Left lung (tissue), 10 donors: ENCODE results near the gene MTSS2. TPM values are rescaled to one million over a fixed set of nuclear protein-coding genes. Genes with fewer than 3 reads are reported as not detected.
"Not testable (repeated sequence)": the region's sequence is repeated elsewhere in the genome, so short reads cannot be mapped to it uniquely, and the experiment has no call there.

ENCODE experiments used
- ATAC-seq: fragments of 200-7000 bp; cut with Tn5 transposase; one replicate; pipeline ENCODE4 v1.9.1; 2020; ENCODE audit warnings: moderate library complexity
- DNase-seq, 4 donors: peaks; one replicate each; pipeline ENCODE4 v3.0.0-alpha.2; 2013 to 2020
- H3K27ac ChIP-seq, 2 donors: fragments of 200-600 bp; sonication (generic) in 1 of 2; one replicate each; pipeline versions ENCODE4 v1.5.0 to v1.8.0; 2020 to 2021
- H3K27me3 ChIP-seq, 2 donors: fragments of 200-600 bp; sonication (generic) in 1 of 2; one replicate each; pipeline versions ENCODE4 v1.5.0 to v1.8.0; 2020 to 2021
- H3K36me3 ChIP-seq, 2 donors: fragments of 200-600 bp; sonication (generic) in 1 of 2; one replicate each; pipeline versions ENCODE4 v1.5.0 to v1.8.0; 2020 to 2021
- H3K4me1 ChIP-seq, 2 donors: fragments of 200-600 bp; one replicate each; pipeline ENCODE4 v1.8.0; 2021
- H3K4me3 ChIP-seq, 2 donors: fragments of 200-600 bp; sonication (generic) in 1 of 2; one replicate each; pipeline versions ENCODE4 v1.5.0 to v1.8.0; 2020 to 2021; ENCODE audit warnings: mild to moderate bottlenecking in 1 of 2
- H3K9me3 ChIP-seq, 2 donors: fragments of 200-600 bp; sonication (generic) in 1 of 2; one replicate each; pipeline versions ENCODE4 v1.5.0 to v1.8.0; 2020 to 2021
- intact Hi-C, 2 donors: fragments of 100-400 bp; cut with DNase I; formaldehyde crosslinking; loops; one replicate each; pipeline versions ENCODE4 v1.11.2 to v1.14.2; 2022
- polyA plus RNA-seq, 6 donors: library from polyadenylated mRNA; unstranded; fragments of 120-200 nt; gene quantifications; one replicate each; pipeline ENCODE4 v1.2.1, GENCODE V29; 2013; ENCODE audit not compliant: insufficient read length in 6 of 6
- total RNA-seq, 2 donors: library from RNA; stranded (reverse); fragmentation: NEBNext Ultra II Directional; extraction: Animal tissue kit (Norgen Biotek cat#: 25700); gene quantifications; one replicate each; pipeline ENCODE4 v1.2.1, GENCODE V29; 2021
- TF ChIP-seq, protein P1 (sequence below), 2 donors: fragments of 200-600 bp; sonication (generic) in 1 of 2; IDR thresholded peaks; one replicate each; pipeline versions ENCODE4 v1.5.0 to v1.8.0; 2021; ENCODE audit warnings: antibody characterized with exemption in 2 of 2
- donor health status: DM: no; HTN: yes; CAD: no.
- donor health status: DM: no; HTN: no; CAD: no.

MTSS2 gene
- total and polyA plus RNA-seq, 8 donors = 58.1 to 106 (median 98.6) TPM

DNA sequence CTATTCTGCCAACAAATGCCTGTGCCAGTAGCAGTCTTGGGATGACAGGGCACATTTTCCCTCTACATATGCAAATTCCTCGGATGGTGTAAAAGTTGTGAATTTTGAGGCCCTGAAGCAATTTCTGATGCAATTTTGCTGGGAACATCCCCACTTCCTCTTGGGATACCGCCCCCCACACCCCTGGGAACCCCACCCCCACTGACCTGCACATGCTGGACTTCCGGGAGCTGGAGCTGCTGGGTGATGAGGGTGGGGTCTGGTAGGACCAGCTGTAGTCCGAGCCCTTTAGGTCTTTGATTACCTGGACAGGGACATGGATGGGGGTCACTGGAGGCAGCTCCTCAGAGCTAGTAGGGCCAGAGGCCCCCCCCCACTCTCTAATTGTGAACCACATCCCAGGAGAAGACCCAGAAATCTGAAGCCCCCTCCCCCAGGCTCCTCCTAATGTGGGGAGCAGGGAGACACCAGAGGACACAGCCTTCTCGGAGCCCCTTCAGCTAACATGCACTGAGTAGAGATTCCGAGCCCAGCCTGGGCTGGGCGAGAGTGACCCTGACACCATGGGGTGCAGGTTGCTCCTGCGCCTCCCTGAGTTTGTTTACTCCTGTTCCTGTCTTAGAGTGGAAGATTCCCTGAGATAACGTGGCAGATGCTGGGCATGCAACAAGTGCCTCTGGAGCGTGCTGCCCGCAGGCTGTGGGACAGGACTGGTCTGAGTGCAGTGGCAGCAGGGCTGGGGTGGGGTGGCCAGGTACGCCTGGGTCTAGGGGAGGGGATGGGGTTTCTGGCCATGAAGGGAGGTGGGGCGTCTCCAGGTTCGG, 9.0 kb downstream of the MTSS2 start:
- ATAC-seq (no peak), DNase-seq (peak in 1 of 4 donors; percentile 31)
- intact Hi-C loops = no loop called here
- Histone ChIP-seq H3K36me3 (peaks cover 0 to 86% of the 10 kb centered on the region in 2 donors), H3K4me3 (no peak overlapping the region), H3K4me1 (peaks cover 3 to 13% of the 10 kb centered on the region in 2 donors), H3K27me3 (no peaks in the 10 kb centered on the region), H3K27ac (no peak overlapping the region), H3K9me3 (no peaks in the 10 kb centered on the region)
- TF ChIP-seq, protein P1, sequence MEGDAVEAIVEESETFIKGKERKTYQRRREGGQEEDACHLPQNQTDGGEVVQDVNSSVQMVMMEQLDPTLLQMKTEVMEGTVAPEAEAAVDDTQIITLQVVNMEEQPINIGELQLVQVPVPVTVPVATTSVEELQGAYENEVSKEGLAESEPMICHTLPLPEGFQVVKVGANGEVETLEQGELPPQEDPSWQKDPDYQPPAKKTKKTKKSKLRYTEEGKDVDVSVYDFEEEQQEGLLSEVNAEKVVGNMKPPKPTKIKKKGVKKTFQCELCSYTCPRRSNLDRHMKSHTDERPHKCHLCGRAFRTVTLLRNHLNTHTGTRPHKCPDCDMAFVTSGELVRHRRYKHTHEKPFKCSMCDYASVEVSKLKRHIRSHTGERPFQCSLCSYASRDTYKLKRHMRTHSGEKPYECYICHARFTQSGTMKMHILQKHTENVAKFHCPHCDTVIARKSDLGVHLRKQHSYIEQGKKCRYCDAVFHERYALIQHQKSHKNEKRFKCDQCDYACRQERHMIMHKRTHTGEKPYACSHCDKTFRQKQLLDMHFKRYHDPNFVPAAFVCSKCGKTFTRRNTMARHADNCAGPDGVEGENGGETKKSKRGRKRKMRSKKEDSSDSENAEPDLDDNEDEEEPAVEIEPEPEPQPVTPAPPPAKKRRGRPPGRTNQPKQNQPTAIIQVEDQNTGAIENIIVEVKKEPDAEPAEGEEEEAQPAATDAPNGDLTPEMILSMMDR (IDR thresholded peaks at IDR 0.05) = no peak

DNA sequence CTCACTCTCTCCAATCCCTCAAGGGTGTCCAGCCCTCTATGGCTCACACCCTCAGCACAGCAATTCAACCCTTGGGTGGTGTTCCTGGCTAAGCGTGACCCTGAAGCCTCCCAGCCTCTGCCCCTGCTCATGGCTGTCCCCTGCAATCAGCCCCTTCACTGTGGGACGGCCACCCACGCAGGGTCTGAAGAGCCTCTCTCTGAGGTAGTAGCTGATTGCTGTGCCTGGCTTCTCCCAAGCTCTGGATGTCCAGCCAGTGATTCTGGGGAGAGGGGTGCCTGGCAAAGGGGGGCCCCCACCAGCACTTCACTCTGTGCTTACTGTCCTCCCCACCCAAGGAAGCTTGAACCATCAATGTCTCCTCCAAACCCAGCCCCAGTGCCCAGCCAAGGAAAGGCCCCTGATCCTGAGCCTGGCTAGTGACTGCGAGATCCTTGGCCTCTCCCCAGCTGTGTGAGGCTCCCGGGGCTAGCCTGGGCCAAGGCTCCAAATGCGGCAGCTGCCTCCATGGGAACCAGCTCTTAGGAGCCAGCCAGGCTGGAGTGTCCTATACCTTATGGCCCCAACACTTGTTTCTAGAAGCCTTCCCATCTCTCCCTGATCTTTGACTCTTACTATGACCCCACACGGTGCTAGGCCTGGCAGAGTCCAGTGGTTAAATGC, 9.9 kb downstream of the MTSS2 start:
- Histone ChIP-seq H3K27ac (no peak overlapping the region), H3K9me3 (no peaks in the 10 kb centered on the region), H3K4me3 (no peak overlapping the region), H3K36me3 (peaks cover 0 to 94% of the 10 kb centered on the region in 2 donors), H3K4me1 (peaks cover 0 to 4% of the 10 kb centered on the region in 2 donors), H3K27me3 (no peaks in the 10 kb centered on the region)
- intact Hi-C loops = no loop called here
- ATAC-seq (no peak), DNase-seq (peak in 1 of 4 donors; percentile 58)
- TF ChIP-seq, protein P1 (IDR thresholded peaks at IDR 0.05) = no peak

DNA sequence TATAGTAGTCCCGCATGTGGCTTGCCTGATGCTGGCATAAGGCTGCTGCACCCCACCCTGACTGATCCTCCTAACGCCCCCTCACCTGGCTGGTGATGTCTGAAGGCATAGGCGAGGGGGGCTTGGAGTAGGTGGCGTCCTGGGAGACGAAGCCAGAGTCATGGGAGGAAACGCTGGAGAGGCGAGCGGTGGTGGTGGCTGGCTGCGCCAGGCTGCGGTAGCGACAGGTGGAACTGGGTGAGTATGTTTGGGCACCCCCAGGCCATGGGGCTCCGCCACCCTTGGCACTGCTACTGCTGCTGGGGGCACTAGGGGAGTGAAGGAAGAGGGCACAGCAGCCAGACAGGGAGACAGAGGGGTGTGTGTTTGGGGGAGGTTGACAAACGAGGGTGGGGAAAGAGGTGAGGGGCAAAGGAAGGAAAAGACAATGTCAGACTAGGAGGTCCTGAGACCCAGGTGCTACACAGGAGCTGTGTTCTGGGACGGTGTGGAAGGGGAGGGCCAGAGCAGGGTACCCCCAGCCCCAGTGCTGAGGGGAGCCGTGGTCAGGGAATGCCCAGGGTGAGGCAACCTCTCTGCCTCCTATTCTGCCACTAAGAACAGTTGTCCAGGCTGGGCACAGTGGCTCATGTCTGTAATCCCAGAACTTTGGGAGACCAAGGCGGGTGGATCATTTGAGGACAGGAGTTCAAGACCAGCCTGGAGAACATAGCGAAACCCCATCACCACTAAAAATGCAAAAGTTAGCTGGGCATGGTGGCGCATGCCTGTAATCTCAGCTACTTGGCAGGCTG, 11.4 kb downstream of the MTSS2 start:
- Histone ChIP-seq H3K27me3 (no peaks in the 10 kb centered on the region), H3K9me3 (no peaks in the 10 kb centered on the region), H3K4me3 (no peak overlapping the region), H3K36me3 (peaks cover 0 to 98% of the 10 kb centered on the region in 2 donors), H3K4me1 (no peaks in the 10 kb centered on the region), H3K27ac (no peak overlapping the region)
- ATAC-seq = no peak
- peak in 1 of 4 donors; percentile 68 for DNase-seq
- intact Hi-C loops = no loop called here
- TF ChIP-seq, protein P1 (IDR thresholded peaks at IDR 0.05) = no peak

DNA sequence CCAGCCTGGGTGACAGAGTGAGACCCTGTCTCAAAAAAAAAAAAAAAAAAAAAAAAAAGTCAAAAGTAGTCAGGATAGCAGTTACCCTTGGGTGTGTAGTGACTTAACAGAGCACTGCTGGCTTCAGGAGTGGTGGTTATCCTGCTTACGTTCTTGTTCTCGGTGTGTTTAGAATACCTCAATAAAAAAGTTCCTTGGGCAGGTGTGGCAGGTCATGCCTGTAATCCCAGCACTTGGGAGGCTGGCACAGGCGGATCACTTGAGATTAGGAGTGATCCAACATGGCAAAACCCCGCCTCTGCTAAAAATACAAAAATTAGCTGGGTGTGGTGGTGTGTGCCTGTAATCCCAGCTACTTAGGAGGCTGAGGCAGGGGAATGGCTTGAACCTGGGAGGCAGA, 14.9 kb downstream of the MTSS2 start:
- H3K27me3 ChIP-seq, H3K4me3 ChIP-seq, ATAC-seq, H3K27ac ChIP-seq, intact Hi-C loops, H3K4me1 ChIP-seq, H3K9me3 ChIP-seq: not testable (repeated sequence)
- DNase-seq = peak in 1 of 4 donors; percentile 45
- peaks cover 0 to 83% of the 10 kb centered on the region in 2 donors for H3K36me3 ChIP-seq

DNA sequence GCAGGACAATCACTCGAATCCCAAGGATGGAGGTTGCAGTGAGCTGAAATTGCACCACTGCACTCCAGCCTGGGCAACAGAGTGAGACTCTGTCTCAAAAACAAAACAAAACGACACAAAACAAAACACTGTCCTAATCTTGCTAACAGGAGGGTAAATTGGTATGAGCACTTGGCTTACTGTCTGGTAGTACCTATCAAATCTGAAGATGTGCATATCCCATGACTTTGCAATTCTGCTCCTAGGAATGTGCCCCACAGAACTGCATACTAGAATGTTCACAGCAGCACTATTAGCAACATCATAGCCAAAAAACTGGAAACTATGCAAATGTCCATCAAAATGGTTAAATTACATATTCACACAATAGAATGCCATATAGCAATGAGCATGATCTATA, 15.7 kb downstream of the MTSS2 start:
- DNase-seq (no peak), ATAC-seq (no peak)
- H3K36me3 ChIP-seq = peaks cover 0 to 83% of the 10 kb centered on the region in 2 donors
- no peak overlapping the region for H3K4me3 ChIP-seq
- H3K9me3 ChIP-seq = no peaks in the 10 kb centered on the region
- intact Hi-C loops = no loop called here
- H3K4me1 ChIP-seq = no peaks in the 10 kb centered on the region
- H3K27ac ChIP-seq = no peak overlapping the region
- TF ChIP-seq, protein P1 (IDR thresholded peaks at IDR 0.05) = no peak
- H3K27me3 ChIP-seq = no peaks in the 10 kb centered on the region
